HepG2 (cell line): ENCODE measurements around the gene DOCK10. TPM values are rescaled to one million over a fixed set of nuclear protein-coding genes. Genes with fewer than 3 reads are reported as not detected.

Experiments used
- ATAC-seq: fragments of 200-7000 bp; cut with Tn5 transposase; 3 replicates; pipeline ENCODE4 v1.9.1; 2020; ENCODE audit warnings: mild to moderate bottlenecking, moderate library complexity
- BruUV-seq: library from RNA; stranded (reverse); fragments of 400-500 nt; replicated peaks from 2 replicates; lab custom pipeline; 2021; lab: Mats Ljungman, UMichigan
- CTCF ChIA-PET: fragments of 300-600 bp; formaldehyde crosslinking; extraction: SDS; loops from one replicate; lab custom pipeline; 2021; ENCODE audit warnings: low total read pairs, inconsistent platforms, low intra/inter-chr PET ratio; lab: Yijun Ruan, JAX
- POLR2A ChIA-PET: fragments of 350-600 bp; sonication (Branson Sonifier 250); formaldehyde crosslinking; loops from one replicate; lab custom pipeline; 2020; ENCODE audit warnings: antibody characterized with exemption, inconsistent platforms; lab: Yijun Ruan, JAX
- DNase-seq: peaks from one replicate; pipeline ENCODE4 v3.0.0-alpha.2; 2015; ENCODE audit warnings: low spot score
- FAIRE-seq: peaks from 3 replicates; lab custom pipeline; 2011; peaks lifted over from hg19 to GRCh38; lab: Jason Lieb, UNC
- H2AFZ ChIP-seq: one replicate; pipeline ENCODE4 v1.6.1; 2011; ENCODE audit warnings: low read length, inconsistent platforms
- H3K27ac ChIP-seq: fragments of 300-600 bp; 3 replicates; pipeline ENCODE4 v1.8.0; 2011; ENCODE audit warnings: mixed run types, mild to moderate bottlenecking, mixed read lengths, low read length, inconsistent platforms; ENCODE audit not compliant: insufficient read depth; ENCODE audit errors: extremely low read length
- H3K27me3 ChIP-seq, 2 experiments: fragments of 200-600 bp in 1 of 2; 2 replicates in 1 of 2; 3 replicates in 1 of 2; pipeline versions ENCODE4 v1.6.0 to v1.8.0; 2011; ENCODE audit warnings: low read length in 2 of 2, mild to moderate bottlenecking in 2 of 2, moderate library complexity in 2 of 2, inconsistent platforms in 1 of 2; ENCODE audit not compliant: insufficient read depth in 2 of 2, control insufficient read depth in 1 of 2
- H3K36me3 ChIP-seq, 2 experiments: fragments of 200-600 bp in 1 of 2; replicated peaks in 1 of 2; 2 replicates in 1 of 2; 3 replicates in 1 of 2; pipeline versions ENCODE4 v1.5.1 to v1.8.0; 2011; ENCODE audit warnings: low read length in 2 of 2, inconsistent platforms in 1 of 2; ENCODE audit not compliant: insufficient read depth in 2 of 2, control insufficient read depth in 1 of 2
- H3K4me1 ChIP-seq: 2 replicates; pipeline ENCODE4 v1.5.1; 2012; ENCODE audit warnings: low read length, inconsistent platforms; ENCODE audit not compliant: insufficient read depth
- H3K4me2 ChIP-seq: 2 replicates; pipeline ENCODE4 v1.6.0; 2011; ENCODE audit warnings: low read depth, low read length, inconsistent platforms
- H3K4me3 ChIP-seq, 3 experiments: fragments of 200-600 bp in 1 of 3; sonication (generic), shearing (Covaris generic) in 1 of 3; replicated peaks in 1 of 3; 2 replicates each; pipeline ENCODE4 v1.5.1; 2011 to 2016; ENCODE audit warnings: low read length in 3 of 3, inconsistent platforms in 2 of 3, low read depth in 2 of 3, mild to moderate bottlenecking in 2 of 3, control low read depth in 1 of 3, mixed read lengths in 1 of 3; ENCODE audit not compliant: insufficient read depth in 1 of 3
- H3K79me2 ChIP-seq: one replicate; pipeline ENCODE4 v1.6.1; 2011; ENCODE audit warnings: low read length, inconsistent platforms; ENCODE audit not compliant: insufficient read depth
- H3K9ac ChIP-seq: 2 replicates; pipeline ENCODE4 v1.6.0; 2011; ENCODE audit warnings: mild to moderate bottlenecking, low read depth, low read length, inconsistent platforms; ENCODE audit not compliant: insufficient read depth
- H3K9me3 ChIP-seq: 2 replicates; pipeline ENCODE4 v1.5.1; 2012; ENCODE audit warnings: mild to moderate bottlenecking, low read length
- H4K20me1 ChIP-seq: 2 replicates; pipeline ENCODE4 v1.6.0; 2011; ENCODE audit warnings: inconsistent platforms, mild to moderate bottlenecking, low read length, moderate library complexity; ENCODE audit not compliant: insufficient read depth
- FOXK1 ChIP-seq: sonication (generic); formaldehyde crosslinking; IDR thresholded peaks from 2 replicates; pipeline ENCODE4 v1.4.0; 2020; ENCODE audit warnings: low read depth, missing genetic modification reagents, borderline replicate concordance
- HOXA3 ChIP-seq: sonication (generic); formaldehyde crosslinking; IDR thresholded peaks from 2 replicates; pipeline ENCODE4 v1.5.0; 2020; ENCODE audit warnings: missing genetic modification reagents
- JDP2 ChIP-seq: sonication (generic); formaldehyde crosslinking; IDR thresholded peaks from 2 replicates; pipeline ENCODE4 v1.8.1; 2022; ENCODE audit warnings: missing genetic modification reagents, borderline replicate concordance
- KLF11 ChIP-seq: IDR thresholded peaks from 2 replicates; pipeline ENCODE4 v1.6.1; 2016; ENCODE audit warnings: missing compliant biosample characterization
- KLF12 ChIP-seq: sonication (generic); formaldehyde crosslinking; IDR thresholded peaks from 2 replicates; pipeline ENCODE4 v1.4.0; 2020; ENCODE audit warnings: missing genetic modification reagents, borderline replicate concordance
- PLRG1 ChIP-seq: fragments of 450-650 bp; conservative IDR thresholded peaks from 2 replicates; pipeline ENCODE4 v1.6.1; 2016
- REL ChIP-seq: sonication (generic); formaldehyde crosslinking; conservative IDR thresholded peaks from 2 replicates; pipeline ENCODE4 v1.8.0; 2022; ENCODE audit warnings: mild to moderate bottlenecking, missing genetic modification reagents, moderate library complexity
- RORA ChIP-seq: sonication (generic); formaldehyde crosslinking; IDR thresholded peaks from 2 replicates; pipeline ENCODE4 v1.5.0; 2020; ENCODE audit warnings: mild to moderate bottlenecking, missing genetic modification reagents, moderate library complexity
- SIN3A ChIP-seq: IDR thresholded peaks from 2 replicates; pipeline ENCODE4 v1.6.1; 2011; ENCODE audit warnings: low read depth, mild to moderate bottlenecking, control low read depth, low read length, borderline replicate concordance
- SNAI1 ChIP-seq: sonication (generic); formaldehyde crosslinking; IDR thresholded peaks from 2 replicates; pipeline ENCODE4 v1.5.0; 2020; ENCODE audit warnings: mild to moderate bottlenecking, missing genetic modification reagents, borderline replicate concordance
- ZEB1 ChIP-seq: IDR thresholded peaks from 2 replicates; pipeline ENCODE4 v1.6.1; 2012; ENCODE audit warnings: mild to moderate bottlenecking, low read depth, inconsistent platforms; ENCODE audit not compliant: insufficient replicate concordance
- ZFYVE20 ChIP-seq: sonication (generic); formaldehyde crosslinking; IDR thresholded peaks from 2 replicates; pipeline ENCODE4 v1.8.0; 2023; ENCODE audit warnings: low read depth, mild to moderate bottlenecking, moderate library complexity, missing genetic modification reagents, borderline replicate concordance
- ZMYM2 ChIP-seq: sonication (generic); formaldehyde crosslinking; IDR thresholded peaks from 2 replicates; pipeline ENCODE4 v1.8.0; 2022; ENCODE audit warnings: mild to moderate bottlenecking, missing genetic modification reagents
- ZNF205 ChIP-seq: IDR thresholded peaks from 2 replicates; pipeline ENCODE4 v1.6.1; 2018; ENCODE audit warnings: missing biosample characterization, missing genetic modification reagents
- ZNF446 ChIP-seq: sonication (generic); formaldehyde crosslinking; IDR thresholded peaks from 2 replicates; pipeline ENCODE4 v1.5.0; 2020; ENCODE audit warnings: mild to moderate bottlenecking, missing genetic modification reagents
- ZNF556 ChIP-seq: sonication (generic); formaldehyde crosslinking; IDR thresholded peaks from 2 replicates; pipeline ENCODE4 v1.4.0; 2020; ENCODE audit warnings: mild to moderate bottlenecking, missing genetic modification reagents, borderline replicate concordance
- ZNF703 ChIP-seq: sonication (generic); formaldehyde crosslinking; IDR thresholded peaks from 2 replicates; pipeline ENCODE4 v1.5.1; 2020; ENCODE audit warnings: missing genetic modification reagents, mild to moderate bottlenecking, moderate library complexity, borderline replicate concordance
- ZNF709 ChIP-seq: sonication (generic); formaldehyde crosslinking; IDR thresholded peaks from 2 replicates; pipeline ENCODE4 v1.5.0; 2020; ENCODE audit warnings: mild to moderate bottlenecking, missing genetic modification reagents
- ZNF720 ChIP-seq: sonication (generic); formaldehyde crosslinking; IDR thresholded peaks from 2 replicates; pipeline ENCODE4 v1.4.0; 2020; ENCODE audit warnings: missing genetic modification reagents
- ZNF775 ChIP-seq: sonication (generic); formaldehyde crosslinking; IDR thresholded peaks from 2 replicates; pipeline ENCODE4 v1.4.0; 2020; ENCODE audit warnings: missing genetic modification reagents, mild to moderate bottlenecking, moderate library complexity, borderline replicate concordance
- ZNF776 ChIP-seq: sonication (generic); formaldehyde crosslinking; IDR thresholded peaks from 2 replicates; pipeline ENCODE4 v1.4.0; 2020; ENCODE audit warnings: mild to moderate bottlenecking, missing genetic modification reagents
- WGBS: methylation state at CpG from one replicate; pipeline ENCODE4 v1.1.6; 2017; ENCODE audit warnings: low lambda C conversion rate; 5-methylcytosine and 5-hydroxymethylcytosine counted together
- in situ Hi-C: cut with HindIII; loops from 2 replicates; pipeline ENCODE4 v1.10.0; 2017; ENCODE audit warnings: low pct_unique_long_range_greater_than_20kb; ENCODE audit not compliant: extremely low pct_ligation_motif_present
- intact Hi-C: fragments of 100-400 bp; cut with micrococcal nuclease; formaldehyde crosslinking; loops from one replicate; pipeline ENCODE4 v1.10.0; 2022; ENCODE audit not compliant: unreplicated experiment
- polyA plus RNA-seq, 8 experiments: library from polyadenylated mRNA; depleted of rRNA in 3 of 8; stranded (reverse) in 7 of 8; unstranded in 1 of 8; fragments of >200 nt; fragmentation: Illumina TruSeq in 4 of 8; extraction: Trizol in 4 of 8; gene quantifications; 2 replicates each; pipeline versions ENCODE4 v1.2.1 to v1.2.3, GENCODE V29; 2011 to 2016; ENCODE audit warnings: low read depth in 4 of 8, missing spikeins in 1 of 8, mixed read lengths in 1 of 8; ENCODE audit not compliant: insufficient read depth in 1 of 8
- total RNA-seq, 5 experiments: library from RNA; depleted of rRNA; stranded (reverse); fragments of >200 nt; fragmentation: Illumina TruSeq; extraction: Trizol; gene quantifications; 2 replicates each; pipeline ENCODE4 v1.2.3, GENCODE V29; 2016; ENCODE audit warnings: low read depth in 1 of 5
- TF ChIP-seq, protein P1 (sequence below): sonication (generic); IDR thresholded peaks from 2 replicates; pipeline ENCODE4 v1.6.1; 2016; ENCODE audit warnings: low read depth, borderline replicate concordance
- TF ChIP-seq, protein P2 (sequence below): sonication (generic); formaldehyde crosslinking; IDR thresholded peaks from 2 replicates; pipeline ENCODE4 v1.4.0; 2020; ENCODE audit warnings: missing genetic modification reagents
- TF ChIP-seq, protein P3 (sequence below): sonication (generic); formaldehyde crosslinking; IDR thresholded peaks from 2 replicates; pipeline ENCODE4 v1.8.1; 2023; ENCODE audit warnings: missing genetic modification reagents, mild to moderate bottlenecking, borderline replicate concordance

DOCK10 gene
- total and polyA plus RNA-seq, 2 of the 13 experiments (the other 11 are each of a cell fraction or from before 2014, with no cell fraction given): not detected

DNA sequence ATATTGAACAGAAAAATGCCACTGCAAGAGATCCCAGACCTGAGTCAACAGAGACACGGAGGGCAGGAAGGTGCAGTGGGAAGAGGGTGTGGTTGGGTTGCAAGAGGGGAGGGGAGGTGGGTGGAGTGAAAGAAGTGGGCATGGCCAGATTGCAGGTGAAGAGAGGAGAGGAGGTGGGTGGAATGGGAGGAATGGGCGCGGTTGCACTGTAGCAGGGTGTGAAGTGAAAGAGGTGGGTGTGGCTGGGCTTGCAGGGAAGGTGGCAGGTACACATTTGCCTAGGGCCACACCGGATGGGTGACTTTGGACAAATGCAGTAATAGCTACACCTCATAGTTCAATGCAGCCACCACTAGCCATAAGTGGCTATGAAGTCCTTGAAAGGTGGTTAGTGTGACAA, 71.1 kb downstream of the DOCK10 start (continued):
- TF ChIP-seq ZEB1 (no peak), KLF11 (CRISPR knock-in tag) (no peak), REL (CRISPR knock-in tag) (no peak), FOXK1 (CRISPR knock-in tag) (no peak), ZNF556 (no peak), HOXA3 (no peak), ZMYM2 (CRISPR knock-in tag) (no peak), PLRG1 (no peak), ZFYVE20 (no peak), SNAI1 (no peak)
- TF ChIP-seq, protein P1, sequence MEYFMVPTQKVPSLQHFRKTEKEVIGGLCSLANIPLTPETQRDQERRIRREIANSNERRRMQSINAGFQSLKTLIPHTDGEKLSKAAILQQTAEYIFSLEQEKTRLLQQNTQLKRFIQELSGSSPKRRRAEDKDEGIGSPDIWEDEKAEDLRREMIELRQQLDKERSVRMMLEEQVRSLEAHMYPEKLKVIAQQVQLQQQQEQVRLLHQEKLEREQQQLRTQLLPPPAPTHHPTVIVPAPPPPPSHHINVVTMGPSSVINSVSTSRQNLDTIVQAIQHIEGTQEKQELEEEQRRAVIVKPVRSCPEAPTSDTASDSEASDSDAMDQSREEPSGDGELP: no peak
- TF ChIP-seq, all 625 proteins: peak for 0

DNA sequence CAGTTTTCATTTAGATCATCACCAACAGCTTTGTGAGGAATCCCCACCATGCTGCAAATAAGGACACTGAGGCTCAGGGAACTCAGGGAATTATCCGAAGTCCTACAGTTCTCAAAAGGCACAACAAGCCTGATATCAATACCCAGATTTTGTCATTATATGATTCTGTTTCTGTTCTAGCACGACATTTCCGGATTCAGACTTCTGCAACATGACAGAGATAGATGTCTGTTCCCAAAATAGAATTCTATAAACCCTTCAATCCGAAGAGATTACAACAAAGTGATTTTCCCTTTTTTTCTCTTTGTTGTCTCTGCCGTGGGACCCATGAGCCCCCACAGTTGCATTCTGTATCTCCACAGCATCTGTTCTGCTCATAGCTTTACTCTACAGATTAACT, 72.0 kb downstream of the DOCK10 start:
- no peaks in the 10 kb centered on the region for H3K4me1 ChIP-seq
- TF ChIP-seq ZNF709 (CRISPR knock-in tag): no peak
- TF ChIP-seq ZNF775 (CRISPR knock-in tag): no peak
- TF ChIP-seq ZNF720 (CRISPR knock-in tag): no peak
- no peak for TF ChIP-seq RORA (CRISPR knock-in tag)
- TF ChIP-seq, protein P2, sequence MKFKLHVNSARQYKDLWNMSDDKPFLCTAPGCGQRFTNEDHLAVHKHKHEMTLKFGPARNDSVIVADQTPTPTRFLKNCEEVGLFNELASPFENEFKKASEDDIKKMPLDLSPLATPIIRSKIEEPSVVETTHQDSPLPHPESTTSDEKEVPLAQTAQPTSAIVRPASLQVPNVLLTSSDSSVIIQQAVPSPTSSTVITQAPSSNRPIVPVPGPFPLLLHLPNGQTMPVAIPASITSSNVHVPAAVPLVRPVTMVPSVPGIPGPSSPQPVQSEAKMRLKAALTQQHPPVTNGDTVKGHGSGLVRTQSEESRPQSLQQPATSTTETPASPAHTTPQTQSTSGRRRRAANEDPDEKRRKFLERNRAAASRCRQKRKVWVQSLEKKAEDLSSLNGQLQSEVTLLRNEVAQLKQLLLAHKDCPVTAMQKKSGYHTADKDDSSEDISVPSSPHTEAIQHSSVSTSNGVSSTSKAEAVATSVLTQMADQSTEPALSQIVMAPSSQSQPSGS: no peak
- no peak for TF ChIP-seq ZNF205
- TF ChIP-seq SIN3A: no peak
- no peak for TF ChIP-seq JDP2 (CRISPR knock-in tag)
- TF ChIP-seq ZNF776: no peak
- TF ChIP-seq ZNF446: no peak
- TF ChIP-seq, protein P3, sequence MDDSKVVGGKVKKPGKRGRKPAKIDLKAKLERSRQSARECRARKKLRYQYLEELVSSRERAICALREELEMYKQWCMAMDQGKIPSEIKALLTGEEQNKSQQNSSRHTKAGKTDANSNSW (CRISPR knock-in tag): no peak
- TF ChIP-seq ZNF703 (CRISPR knock-in tag): no peak
- no peak for TF ChIP-seq KLF12 (CRISPR knock-in tag)

More for the DNA sequence above, 72.0 kb downstream of the DOCK10 start:
- Histone ChIP-seq H3K27me3 (peaks cover 0 to 3% of the 10 kb centered on the region in 2 experiments; a peak in 2 of 5 replicates), H3K27ac (no peak overlapping the region), H3K9ac (no peak overlapping the region), H2AFZ (no peak overlapping the region), H4K20me1 (no peaks in the 10 kb centered on the region), H3K4me3 (no peak overlapping the region), H3K79me2 (no peaks in the 10 kb centered on the region), H3K4me2 (no peak overlapping the region), H3K9me3 (no peaks in the 10 kb centered on the region), H3K36me3 (no peaks in the 10 kb centered on the region)
- CTCF ChIA-PET: no interaction called here
- no TSS peak for BruUV-seq
- POLR2A ChIA-PET: no interaction called here
- no peak for ATAC-seq
- under 1% methylated on average over 5 of the region's 5 CpGs for WGBS
- no peak for FAIRE-seq
- intact Hi-C loops (no loop called here), in situ Hi-C loops (no loop called here)
- no peak for DNase-seq
